ENCODE data around the gene EXOSC3. TPM values are rescaled to one million over a fixed set of nuclear protein-coding genes. Genes with fewer than 3 reads are reported as not detected.
"Not testable (repeated sequence)": the region's sequence is repeated elsewhere in the genome, so short reads cannot be mapped to it uniquely, and the experiment has no call there.

EXOSC3 gene
- total RNA-seq, 1 donor from 2014 or later, result 85.2 TPM

DNA sequence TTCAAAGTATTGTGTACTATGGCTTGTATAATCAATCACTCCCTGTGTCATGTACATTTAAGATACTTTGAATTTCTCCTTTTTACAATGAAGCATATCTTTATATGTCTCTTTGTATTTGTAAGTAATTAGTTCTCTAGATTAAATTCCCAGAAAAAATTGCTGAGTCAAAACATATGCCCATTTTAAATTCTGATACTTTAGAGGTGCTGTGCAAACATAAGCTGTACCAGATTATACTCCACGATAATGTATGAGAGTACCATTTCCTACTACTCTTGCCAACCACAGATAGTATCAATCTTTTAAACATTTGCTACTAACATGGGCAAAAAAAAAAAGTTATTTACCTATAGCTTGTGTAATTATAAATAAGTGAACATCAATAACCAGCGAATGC lies 34.0 kb upstream of the EXOSC3 start:
- no peaks in the 10 kb centered on the region for H3K9me3 Mint-ChIP-seq
- H3K9ac ChIP-seq, result no peak overlapping the region
- H4K20me1 ChIP-seq (ENCODE audit: low read depth), result no peaks in the 10 kb centered on the region
- no peaks in the 10 kb centered on the region for H3K36me3 ChIP-seq
- no peak for TF ChIP-seq EZH2 (IDR thresholded peaks at IDR 0.05)
- TF ChIP-seq, protein P1, sequence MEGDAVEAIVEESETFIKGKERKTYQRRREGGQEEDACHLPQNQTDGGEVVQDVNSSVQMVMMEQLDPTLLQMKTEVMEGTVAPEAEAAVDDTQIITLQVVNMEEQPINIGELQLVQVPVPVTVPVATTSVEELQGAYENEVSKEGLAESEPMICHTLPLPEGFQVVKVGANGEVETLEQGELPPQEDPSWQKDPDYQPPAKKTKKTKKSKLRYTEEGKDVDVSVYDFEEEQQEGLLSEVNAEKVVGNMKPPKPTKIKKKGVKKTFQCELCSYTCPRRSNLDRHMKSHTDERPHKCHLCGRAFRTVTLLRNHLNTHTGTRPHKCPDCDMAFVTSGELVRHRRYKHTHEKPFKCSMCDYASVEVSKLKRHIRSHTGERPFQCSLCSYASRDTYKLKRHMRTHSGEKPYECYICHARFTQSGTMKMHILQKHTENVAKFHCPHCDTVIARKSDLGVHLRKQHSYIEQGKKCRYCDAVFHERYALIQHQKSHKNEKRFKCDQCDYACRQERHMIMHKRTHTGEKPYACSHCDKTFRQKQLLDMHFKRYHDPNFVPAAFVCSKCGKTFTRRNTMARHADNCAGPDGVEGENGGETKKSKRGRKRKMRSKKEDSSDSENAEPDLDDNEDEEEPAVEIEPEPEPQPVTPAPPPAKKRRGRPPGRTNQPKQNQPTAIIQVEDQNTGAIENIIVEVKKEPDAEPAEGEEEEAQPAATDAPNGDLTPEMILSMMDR (IDR thresholded peaks at IDR 0.05), result no peak
- TF ChIP-seq EZH2phosphoT487 (IDR thresholded peaks at IDR 0.05), result no peak
- no peaks in the 10 kb centered on the region for H3K4me1 Mint-ChIP-seq
- no peaks in the 10 kb centered on the region for H3K9me3 ChIP-seq (ENCODE audit: low read depth)
- no peaks in the 10 kb centered on the region for H3K27me3 Mint-ChIP-seq (ENCODE audit: insufficient read depth, low read depth)
- H3K27ac ChIP-seq, result no peak overlapping the region
- H3K4me3 Mint-ChIP-seq, result no peak overlapping the region
- H3K4me1 ChIP-seq, result no peaks in the 10 kb centered on the region
- no peak for DNase-seq (ENCODE audit: low spot score)
- no peak overlapping the region for H3K27ac Mint-ChIP-seq
- no peak overlapping the region for H2AFZ ChIP-seq (replicated peaks)
- peaks cover 14% of the 10 kb centered on the region for H3K36me3 Mint-ChIP-seq
- no peak overlapping the region for H3K4me3 ChIP-seq
- H3F3A ChIP-seq (ENCODE audit: low read depth), result no peaks in the 10 kb centered on the region
- H3K79me2 ChIP-seq (ENCODE audit: low read depth), result peaks cover 8% of the 10 kb centered on the region
- H3K4me2 ChIP-seq, result no peak overlapping the region
- H3K27me3 ChIP-seq, result no peaks in the 10 kb centered on the region

DNA sequence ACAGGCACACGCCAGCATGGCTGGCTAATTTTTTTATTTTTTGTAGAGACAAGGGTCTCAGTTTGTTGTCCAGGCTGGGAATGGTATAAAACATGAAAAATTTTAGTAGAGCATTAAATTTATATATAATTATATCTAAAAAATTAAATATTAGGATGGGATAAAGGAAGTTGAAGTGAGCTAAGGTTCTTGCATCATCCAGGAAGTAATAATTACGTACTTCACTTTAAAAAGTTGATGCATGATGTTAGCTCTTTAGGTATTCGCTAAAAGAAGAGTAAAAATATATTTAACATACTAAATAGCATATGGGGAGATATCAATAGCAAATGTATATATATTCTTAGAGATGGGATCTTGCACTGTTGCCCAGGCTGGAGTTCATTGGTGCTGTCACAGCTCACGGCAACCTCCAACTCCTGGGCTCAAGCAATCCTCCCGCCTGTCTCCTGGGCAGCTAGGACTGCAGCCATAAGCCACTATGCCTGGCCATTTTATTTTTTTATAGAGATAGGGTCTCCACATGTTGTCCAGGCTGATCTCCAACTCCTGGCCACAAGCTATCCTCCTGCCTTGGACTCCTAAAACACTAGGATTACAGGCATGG lies 28.0 kb upstream of the EXOSC3 start:
- Histone ChIP-seq H3K27me3 (no peaks in the 10 kb centered on the region), H3K27ac (no peak overlapping the region), H4K20me1 (ENCODE audit: low read depth) (peaks cover 14% of the 10 kb centered on the region), H3K79me2 (ENCODE audit: low read depth) (peaks cover 17% of the 10 kb centered on the region), H3K4me2 (no peak overlapping the region), H3K36me3 (no peaks in the 10 kb centered on the region), H3K4me1 (no peaks in the 10 kb centered on the region), H2AFZ (replicated peaks) (no peak overlapping the region), H3K4me3 (no peak overlapping the region), H3K9ac (no peak overlapping the region), H3F3A (ENCODE audit: low read depth) (peaks cover 2% of the 10 kb centered on the region), H3K9me3 (ENCODE audit: low read depth) (no peaks in the 10 kb centered on the region)
- Mint-ChIP-seq H3K27ac (no peak overlapping the region), H3K4me1 (no peaks in the 10 kb centered on the region), H3K4me3 (no peak overlapping the region), H3K27me3 (ENCODE audit: insufficient read depth, low read depth) (no peaks in the 10 kb centered on the region), H3K36me3 (peaks cover 8% of the 10 kb centered on the region), H3K9me3 (no peaks in the 10 kb centered on the region)
- DNase-seq (ENCODE audit: low spot score), result no peak
- TF ChIP-seq EZH2phosphoT487 (IDR thresholded peaks at IDR 0.05) (no peak), EZH2 (IDR thresholded peaks at IDR 0.05) (no peak)

DNA sequence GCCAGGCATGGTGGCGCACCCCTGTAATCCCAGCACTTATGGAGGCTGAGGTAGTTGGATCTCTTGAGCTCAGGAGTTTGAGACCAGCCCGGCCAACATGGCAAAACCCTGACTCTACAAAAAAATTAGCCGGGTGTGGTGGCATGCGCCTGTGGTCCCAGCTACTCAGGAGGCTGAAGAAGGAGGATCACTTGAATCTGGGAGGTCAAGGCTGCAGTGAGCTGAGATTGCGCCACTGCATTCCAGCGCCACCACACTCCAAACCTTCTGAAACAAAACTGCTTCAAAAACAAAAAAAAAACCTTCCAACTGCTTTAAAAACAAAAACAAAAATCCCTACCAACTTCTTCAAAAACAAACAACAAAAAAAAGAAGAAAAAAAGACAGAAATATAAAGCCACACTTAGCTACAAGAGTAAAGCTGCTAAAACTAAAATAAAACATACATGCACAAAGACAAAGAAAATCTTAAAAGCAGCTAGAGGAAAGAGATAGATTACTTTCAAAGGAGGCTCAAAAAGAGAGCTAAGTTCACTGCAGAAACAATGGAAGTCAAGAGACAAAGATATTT lies 27.1 kb upstream of the EXOSC3 start:
- Histone ChIP-seq H3K27ac (no peak overlapping the region), H3K4me2 (no peak overlapping the region), H3K4me1 (no peaks in the 10 kb centered on the region), H3K9me3 (ENCODE audit: low read depth) (no peaks in the 10 kb centered on the region), H3K4me3 (no peak overlapping the region), H2AFZ (replicated peaks) (no peak overlapping the region), H3K9ac (no peak overlapping the region), H3F3A (ENCODE audit: low read depth) (peaks cover 5% of the 10 kb centered on the region), H3K27me3 (no peaks in the 10 kb centered on the region), H3K36me3 (no peaks in the 10 kb centered on the region), H3K79me2 (ENCODE audit: low read depth) (peaks cover 24% of the 10 kb centered on the region), H4K20me1 (ENCODE audit: low read depth) (peaks cover 21% of the 10 kb centered on the region)
- no peak for DNase-seq (ENCODE audit: low spot score)
- Mint-ChIP-seq H3K36me3 (peaks cover 8% of the 10 kb centered on the region), H3K27ac (no peak overlapping the region), H3K9me3 (no peaks in the 10 kb centered on the region), H3K4me1 (no peaks in the 10 kb centered on the region), H3K27me3 (ENCODE audit: insufficient read depth, low read depth) (no peaks in the 10 kb centered on the region), H3K4me3 (no peak overlapping the region)
- TF ChIP-seq EZH2 (IDR thresholded peaks at IDR 0.05) (no peak), EZH2phosphoT487 (IDR thresholded peaks at IDR 0.05) (no peak)
- TF ChIP-seq, protein P1 (IDR thresholded peaks at IDR 0.05), result no peak

DNA sequence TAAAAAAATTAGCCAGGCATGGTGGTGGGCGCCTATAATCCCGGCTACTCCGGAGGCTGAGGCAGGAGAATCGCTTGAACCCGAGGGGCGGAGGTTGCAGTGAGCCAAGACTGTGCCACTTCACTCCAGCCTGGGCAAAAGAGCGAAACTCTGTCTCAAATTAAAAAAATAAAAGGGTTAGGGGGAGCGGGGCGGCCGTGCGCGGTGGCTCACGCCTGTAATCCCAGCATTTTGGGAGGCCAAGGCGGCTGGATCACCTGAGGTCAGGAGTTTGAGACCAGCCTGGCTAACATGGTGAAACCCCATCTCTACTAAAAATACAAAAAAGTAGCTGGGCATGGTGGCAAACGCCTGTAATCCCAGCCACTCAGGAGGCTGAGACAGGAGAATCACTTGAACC lies 24.8 kb upstream of the EXOSC3 start:
- not testable (repeated sequence) for H3K4me1 ChIP-seq; H3K4me3 ChIP-seq; H3F3A ChIP-seq (ENCODE audit: low read depth); H3K4me2 ChIP-seq; H3K4me1 Mint-ChIP-seq; H3K9me3 Mint-ChIP-seq; H3K36me3 ChIP-seq; H3K36me3 Mint-ChIP-seq; H3K9me3 ChIP-seq (ENCODE audit: low read depth); DNase-seq (ENCODE audit: low spot score); H2AFZ ChIP-seq (replicated peaks); H3K27me3 Mint-ChIP-seq (ENCODE audit: insufficient read depth, low read depth); H3K27me3 ChIP-seq; H3K9ac ChIP-seq; H3K4me3 Mint-ChIP-seq; H3K27ac ChIP-seq; H3K27ac Mint-ChIP-seq
- H4K20me1 ChIP-seq (ENCODE audit: low read depth), result peaks cover 21% of the 10 kb centered on the region
- H3K79me2 ChIP-seq (ENCODE audit: low read depth), result peaks cover 27% of the 10 kb centered on the region

All from neural progenitor cell (in vitro differentiated cells).